ENCODE data around the gene PRKCH. TPM values are rescaled to one million over a fixed set of nuclear protein-coding genes. Genes with fewer than 3 reads are reported as not detected.
A peak's percentile ranks its signal among the peaks of the same experiment; 100 is the strongest.

PRKCH gene
- total and polyA plus RNA-seq, 2 experiments from 2014 or later: 7.1 to 11.2 TPM

GRCh38 chr14:61474015-61474414 lies 152.6 kb downstream of the PRKCH start:
- no peak overlapping the region for H2AFZ ChIP-seq
- H3K9me2 ChIP-seq (replicated peaks; ENCODE audit: insufficient read depth): no peaks in the 10 kb centered on the region
- no peaks in the 10 kb centered on the region for H3K79me2 ChIP-seq
- H3K4me1 ChIP-seq (ENCODE audit: insufficient read depth): peaks cover 40% of the 10 kb centered on the region
- H3K9me3 ChIP-seq (ENCODE audit: low read depth): no peaks in the 10 kb centered on the region
- H3K27ac ChIP-seq: no peak overlapping the region
- H3K4me3 ChIP-seq: no peak overlapping the region
- H3K36me3 ChIP-seq (replicated peaks; ENCODE audit: insufficient read depth, low read depth): no peaks in the 10 kb centered on the region
- TF ChIP-seq CTCF (IDR thresholded peaks at IDR 0.05; ENCODE audit: poor library complexity) (no peak), EZH2 (IDR thresholded peaks at IDR 0.05; ENCODE audit: borderline replicate concordance) (no peak), EZH2phosphoT487 (IDR thresholded peaks at IDR 0.05; ENCODE audit: low read depth, severe bottlenecking, unreplicated experiment) (no peak)
- no peaks in the 10 kb centered on the region for H4K20me1 ChIP-seq (ENCODE audit: insufficient read depth, poor library complexity, severe bottlenecking)
- H3K27me3 ChIP-seq: no peaks in the 10 kb centered on the region
- WGBS (ENCODE audit: low lambda C conversion rate, missing lambda C conversion rate): 100% methylated on average over 1 of the region's 1 CpG
- DNase-seq (ENCODE audit: low spot score): no peak
- H3K4me2 ChIP-seq: no peak overlapping the region

GRCh38 chr14:61474701-61475100 lies 153.3 kb downstream of the PRKCH start:
- peaks cover 36% of the 10 kb centered on the region for H3K4me1 ChIP-seq (ENCODE audit: insufficient read depth)
- no peaks in the 10 kb centered on the region for H3K79me2 ChIP-seq
- no peak overlapping the region for H2AFZ ChIP-seq
- H3K9me3 ChIP-seq (ENCODE audit: low read depth): no peaks in the 10 kb centered on the region
- no peak overlapping the region for H3K4me2 ChIP-seq
- TF ChIP-seq EZH2phosphoT487 (IDR thresholded peaks at IDR 0.05; ENCODE audit: low read depth, severe bottlenecking, unreplicated experiment) (no peak), EZH2 (IDR thresholded peaks at IDR 0.05; ENCODE audit: borderline replicate concordance) (no peak), CTCF (IDR thresholded peaks at IDR 0.05; ENCODE audit: poor library complexity) (no peak)
- no peaks in the 10 kb centered on the region for H3K27me3 ChIP-seq
- H3K27ac ChIP-seq: no peak overlapping the region
- WGBS (ENCODE audit: low lambda C conversion rate, missing lambda C conversion rate): 91% methylated on average over 3 of the region's 3 CpGs
- DNase-seq (ENCODE audit: low spot score): no peak
- H3K4me3 ChIP-seq: no peak overlapping the region
- H4K20me1 ChIP-seq (ENCODE audit: insufficient read depth, poor library complexity, severe bottlenecking): no peaks in the 10 kb centered on the region
- no peaks in the 10 kb centered on the region for H3K9me2 ChIP-seq (replicated peaks; ENCODE audit: insufficient read depth)
- H3K36me3 ChIP-seq (replicated peaks; ENCODE audit: insufficient read depth, low read depth): no peaks in the 10 kb centered on the region

- Histone ChIP-seq H3K4me3 (no peak overlapping the region), H3K27me3 (no peaks in the 10 kb centered on the region), H3K36me3 (replicated peaks; ENCODE audit: insufficient read depth, low read depth) (no peaks in the 10 kb centered on the region), H3K9me3 (ENCODE audit: low read depth) (no peaks in the 10 kb centered on the region), H2AFZ (no peak overlapping the region), H3K79me2 (no peaks in the 10 kb centered on the region), H3K27ac (no peak overlapping the region), H3K4me2 (no peak overlapping the region), H4K20me1 (ENCODE audit: insufficient read depth, poor library complexity, severe bottlenecking) (no peaks in the 10 kb centered on the region), H3K9me2 (replicated peaks; ENCODE audit: insufficient read depth) (no peaks in the 10 kb centered on the region), H3K4me1 (ENCODE audit: insufficient read depth) (peaks cover 30% of the 10 kb centered on the region)
- no peak for TF ChIP-seq EZH2 (IDR thresholded peaks at IDR 0.05; ENCODE audit: borderline replicate concordance)
- peak; percentile 73 for TF ChIP-seq CTCF (IDR thresholded peaks at IDR 0.05; ENCODE audit: poor library complexity)
- WGBS (ENCODE audit: low lambda C conversion rate, missing lambda C conversion rate): 24% methylated on average over 4 of the region's 4 CpGs
- peak; percentile 86 for DNase-seq (ENCODE audit: low spot score)
Observed at GRCh38 chr14:61475316-61475715, 153.9 kb downstream of the PRKCH start.

All from hepatocyte (in vitro differentiated cells).